NOMO-1 (cell line): ENCODE data around the gene SPRY4.
"Not testable (repeated sequence)": the region's sequence is repeated elsewhere in the genome, so short reads cannot be mapped to it uniquely, and the experiment has no call there.

Experiments used
- DNase-seq, 2 experiments: peaks; one replicate each; lab custom pipeline; 2025; ENCODE audit not compliant: unreplicated experiment in 2 of 2; lab: John Stamatoyannopoulos, UW

The SPRY4 gene

DNA sequence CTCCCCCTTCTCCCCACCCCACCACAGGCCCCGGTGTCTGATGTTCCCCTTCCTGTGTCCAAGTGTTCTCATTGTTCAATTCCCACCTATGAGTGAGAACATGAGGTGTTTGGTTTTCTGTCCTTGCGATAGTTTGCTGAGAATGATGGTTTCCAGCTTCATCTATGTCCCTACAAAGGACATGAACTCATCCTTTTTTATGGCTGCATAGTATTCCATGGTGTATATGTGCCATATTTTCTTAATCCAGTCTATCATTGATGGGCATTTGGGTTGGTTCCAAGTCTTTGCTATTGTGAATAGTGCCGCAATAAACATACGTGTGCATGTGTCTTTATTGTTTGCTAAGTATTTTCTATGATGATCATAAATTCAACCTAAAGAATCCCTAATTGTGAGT, 60.7 kb downstream of the SPRY4 start:
- not testable (repeated sequence) for DNase-seq

DNA sequence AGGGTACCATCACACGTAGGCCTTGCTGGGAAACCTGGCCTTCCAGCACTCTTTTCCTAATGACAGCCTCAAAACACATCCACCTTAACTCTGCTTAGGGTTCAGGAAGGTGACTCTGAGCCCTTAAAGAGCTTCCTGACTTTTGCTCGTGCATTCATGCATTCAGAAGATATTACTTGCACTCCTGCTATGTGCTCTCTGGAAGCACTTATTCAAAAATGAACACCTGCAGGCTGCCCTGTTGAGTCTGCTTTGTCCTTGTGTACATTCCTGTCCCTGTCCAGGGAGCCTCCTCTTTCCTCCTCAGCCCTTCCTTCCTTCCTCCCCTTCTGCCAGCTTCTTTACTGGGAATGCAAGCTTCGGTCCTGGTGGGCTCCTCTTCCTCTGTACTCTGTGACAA, 61.5 kb downstream of the SPRY4 start:
- DNase-seq = no peak

DNA sequence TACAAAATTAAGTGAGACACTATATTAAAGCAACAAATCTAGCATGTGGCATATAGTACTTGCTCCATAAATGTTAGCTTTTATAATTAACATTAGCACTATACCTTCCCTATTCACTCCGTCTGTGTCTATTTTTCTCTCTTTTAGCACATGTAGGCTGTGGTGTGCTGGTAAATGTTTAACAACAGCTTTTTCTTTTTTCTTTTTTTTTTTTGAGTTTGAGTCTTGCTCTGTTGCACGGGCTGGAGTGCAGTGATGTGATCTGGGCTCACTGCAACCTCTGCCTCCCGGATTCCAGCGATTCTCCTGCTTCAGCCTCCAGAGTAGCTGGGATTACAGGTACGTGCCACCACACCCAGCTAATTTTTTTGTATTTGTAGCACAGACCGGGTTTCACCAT, 62.1 kb downstream of the SPRY4 start:
- DNase-seq = no peak
